ENCODE measurements around the gene SCAF8.

DNA sequence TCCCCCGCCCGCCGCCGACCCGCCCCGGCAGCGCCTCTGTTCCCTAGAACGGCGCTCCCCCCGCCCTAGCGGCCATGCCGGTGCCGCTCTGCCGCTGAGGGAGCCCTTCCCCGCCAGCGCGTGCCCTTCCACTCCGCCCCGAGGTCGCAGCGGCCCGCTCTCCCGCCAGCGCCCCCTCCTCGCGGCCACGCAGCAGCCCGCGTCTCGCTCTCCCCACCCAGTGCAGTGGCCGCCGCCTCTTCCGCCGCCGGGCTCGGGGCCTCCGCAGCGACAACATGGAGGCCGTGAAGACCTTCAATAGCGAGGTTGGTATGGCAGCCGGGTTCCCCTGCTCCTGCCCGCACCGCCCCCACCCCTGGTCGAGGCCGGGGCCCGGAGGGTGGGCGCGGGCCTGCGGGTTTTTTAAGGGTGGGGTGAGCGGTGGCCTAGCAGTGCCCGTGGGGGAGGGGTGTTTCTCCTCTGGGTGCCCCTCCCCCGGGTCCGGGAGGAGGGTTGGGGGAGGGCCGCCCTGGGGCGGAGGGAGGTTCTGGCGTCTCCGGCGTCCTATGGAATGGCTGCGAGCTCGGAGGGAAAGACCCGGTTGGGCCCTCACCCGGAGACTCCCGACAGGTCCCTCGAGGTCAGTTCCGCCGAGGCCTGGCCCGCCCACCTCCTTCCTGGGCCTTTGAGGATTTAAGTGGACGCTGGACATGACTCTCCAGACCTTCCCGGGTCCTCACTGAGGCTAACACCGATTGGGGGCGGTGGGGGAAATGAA lies 588 bp downstream of the SCAF8 start:
- no peak for TF ChIP-seq EZH2 (IDR thresholded peaks at IDR 0.05; ENCODE audit: insufficient read depth, poor library complexity, severe bottlenecking)
- no peak for TF ChIP-seq EZH2phosphoT487 (IDR thresholded peaks at IDR 0.05; ENCODE audit: insufficient read depth, low read depth)
